Kidney (tissue), 14 donors: ENCODE results near the gene OXTR. TPM values are rescaled to one million over a fixed set of nuclear protein-coding genes. Genes with fewer than 3 reads are reported as not detected.
A peak's percentile ranks its signal among the peaks of the same experiment; 100 is the strongest.

ENCODE experiments used
- DNase-seq, 5 donors: peaks; one replicate each; pipeline ENCODE4 v3.0.0-alpha.2; 2013 to 2020
- FAIRE-seq: peaks from 2 replicates; lab custom pipeline; 2012; peaks lifted over from hg19 to GRCh38; lab: Jason Lieb, UNC
- H3K27ac ChIP-seq, 2 donors: one replicate each; pipeline ENCODE4 v1.7.0; 2013; ENCODE audit warnings: low read depth in 2 of 2, low read length in 2 of 2, inconsistent platforms in 1 of 2
- H3K27me3 ChIP-seq: one replicate; pipeline ENCODE4 v1.7.1; 2013; ENCODE audit warnings: low read length, inconsistent platforms; ENCODE audit not compliant: control insufficient read depth, insufficient read depth
- H3K36me3 ChIP-seq, 3 donors: one replicate each; pipeline versions ENCODE4 v1.7.0 to v1.7.1; 2013; ENCODE audit warnings: low read length in 3 of 3, control low read depth in 1 of 3, inconsistent platforms in 1 of 3; ENCODE audit not compliant: insufficient read depth in 3 of 3, control insufficient read depth in 2 of 3
- H3K4me1 ChIP-seq, 3 donors: one replicate each; pipeline versions ENCODE4 v1.7.0 to v1.7.1; 2013; ENCODE audit warnings: low read length in 3 of 3, inconsistent platforms in 1 of 3, low read depth in 1 of 3; ENCODE audit not compliant: control insufficient read depth in 2 of 3, insufficient read depth in 2 of 3
- H3K4me3 ChIP-seq, 3 donors: one replicate each; pipeline versions ENCODE4 v1.7.0 to v1.8.1; 2013; ENCODE audit warnings: low read length in 3 of 3, control low read depth in 1 of 3, inconsistent platforms in 1 of 3
- H3K9ac ChIP-seq, 3 donors: one replicate each; pipeline versions ENCODE4 v1.7.0 to v1.7.1; 2013; ENCODE audit warnings: low read length in 3 of 3, control low read depth in 1 of 3, inconsistent platforms in 1 of 3
- H3K9me3 ChIP-seq, 3 donors: one replicate each; pipeline versions ENCODE4 v1.7.0 to v1.7.1; 2013; ENCODE audit warnings: low read length in 3 of 3, control low read depth in 1 of 3, inconsistent platforms in 1 of 3; ENCODE audit not compliant: control insufficient read depth in 2 of 3, insufficient read depth in 1 of 3
- intact Hi-C: fragments of 100-400 bp; cut with DNase I; formaldehyde crosslinking; loops from one replicate; pipeline ENCODE4 v1.11.1; 2022
- polyA plus RNA-seq: library from polyadenylated mRNA; stranded (reverse); fragments of 350-450 nt; fragmentation: Illumina TruSeq; extraction: RNeasy Lipid Tissue Mini Kit (QIAGEN cat#74804); gene quantifications from one replicate; pipeline ENCODE4 v1.2.3, GENCODE V29; 2014; ENCODE audit warnings: low read depth, low replicate concordance; ENCODE audit not compliant: insufficient read depth
- total RNA-seq: library from RNA; stranded (reverse); fragmentation: NEBNext Ultra II Directional; extraction: Animal tissue kit (Norgen Biotek cat#: 25700); gene quantifications from one replicate; pipeline ENCODE4 v1.2.1, GENCODE V29; 2021
- TF ChIP-seq, protein P1 (sequence below): IDR thresholded peaks from 3 replicates; pipeline ENCODE4 v1.5.1; 2012; ENCODE audit warnings: mild to moderate bottlenecking, moderate library complexity, borderline replicate concordance; ENCODE audit not compliant: insufficient read depth; ENCODE audit errors: extremely low read depth
- donor health status: control.
- donor health status: control.
- donor health status: control.
- donor health status: control.
- donor health status: control.
- donor health status: DM: yes; HTN: yes; CAD: no.
- donor health status: Normal renal cell carcinoma (clear cell type).

OXTR gene
- total and polyA plus RNA-seq, 2 donors from 2014 or later: 0.39 to 1.2 TPM

DNA sequence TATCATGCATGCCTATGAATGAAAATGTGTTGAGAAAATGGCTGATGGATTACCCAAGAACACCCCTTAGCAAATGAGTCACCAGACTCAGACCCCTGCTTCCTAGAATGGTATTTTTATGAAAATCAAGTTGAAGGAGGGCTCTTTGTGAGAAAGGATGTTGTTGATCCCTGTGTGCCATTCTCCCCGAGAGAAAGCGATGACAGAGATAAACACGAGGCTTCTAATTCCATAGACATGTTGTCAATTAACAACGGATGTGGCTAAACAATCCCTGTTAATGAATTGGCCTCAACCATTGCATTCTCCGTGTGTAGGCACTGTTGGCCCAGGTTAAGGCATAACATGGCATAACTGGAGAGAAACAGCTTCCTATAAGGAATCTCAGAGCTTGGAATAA, 5.8 kb upstream of the OXTR start:
- H3K36me3 ChIP-seq: no peaks in the 10 kb centered on the region
- FAIRE-seq (no peak), DNase-seq (no peak)
- no peaks in the 10 kb centered on the region for H3K27me3 ChIP-seq
- intact Hi-C loops: no loop called here
- no peaks in the 10 kb centered on the region for H3K9me3 ChIP-seq
- no peak overlapping the region for H3K9ac ChIP-seq
- H3K27ac ChIP-seq: no peak overlapping the region
- TF ChIP-seq, protein P1, sequence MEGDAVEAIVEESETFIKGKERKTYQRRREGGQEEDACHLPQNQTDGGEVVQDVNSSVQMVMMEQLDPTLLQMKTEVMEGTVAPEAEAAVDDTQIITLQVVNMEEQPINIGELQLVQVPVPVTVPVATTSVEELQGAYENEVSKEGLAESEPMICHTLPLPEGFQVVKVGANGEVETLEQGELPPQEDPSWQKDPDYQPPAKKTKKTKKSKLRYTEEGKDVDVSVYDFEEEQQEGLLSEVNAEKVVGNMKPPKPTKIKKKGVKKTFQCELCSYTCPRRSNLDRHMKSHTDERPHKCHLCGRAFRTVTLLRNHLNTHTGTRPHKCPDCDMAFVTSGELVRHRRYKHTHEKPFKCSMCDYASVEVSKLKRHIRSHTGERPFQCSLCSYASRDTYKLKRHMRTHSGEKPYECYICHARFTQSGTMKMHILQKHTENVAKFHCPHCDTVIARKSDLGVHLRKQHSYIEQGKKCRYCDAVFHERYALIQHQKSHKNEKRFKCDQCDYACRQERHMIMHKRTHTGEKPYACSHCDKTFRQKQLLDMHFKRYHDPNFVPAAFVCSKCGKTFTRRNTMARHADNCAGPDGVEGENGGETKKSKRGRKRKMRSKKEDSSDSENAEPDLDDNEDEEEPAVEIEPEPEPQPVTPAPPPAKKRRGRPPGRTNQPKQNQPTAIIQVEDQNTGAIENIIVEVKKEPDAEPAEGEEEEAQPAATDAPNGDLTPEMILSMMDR: no peak
- H3K4me3 ChIP-seq: no peak overlapping the region
- no peaks in the 10 kb centered on the region for H3K4me1 ChIP-seq

DNA sequence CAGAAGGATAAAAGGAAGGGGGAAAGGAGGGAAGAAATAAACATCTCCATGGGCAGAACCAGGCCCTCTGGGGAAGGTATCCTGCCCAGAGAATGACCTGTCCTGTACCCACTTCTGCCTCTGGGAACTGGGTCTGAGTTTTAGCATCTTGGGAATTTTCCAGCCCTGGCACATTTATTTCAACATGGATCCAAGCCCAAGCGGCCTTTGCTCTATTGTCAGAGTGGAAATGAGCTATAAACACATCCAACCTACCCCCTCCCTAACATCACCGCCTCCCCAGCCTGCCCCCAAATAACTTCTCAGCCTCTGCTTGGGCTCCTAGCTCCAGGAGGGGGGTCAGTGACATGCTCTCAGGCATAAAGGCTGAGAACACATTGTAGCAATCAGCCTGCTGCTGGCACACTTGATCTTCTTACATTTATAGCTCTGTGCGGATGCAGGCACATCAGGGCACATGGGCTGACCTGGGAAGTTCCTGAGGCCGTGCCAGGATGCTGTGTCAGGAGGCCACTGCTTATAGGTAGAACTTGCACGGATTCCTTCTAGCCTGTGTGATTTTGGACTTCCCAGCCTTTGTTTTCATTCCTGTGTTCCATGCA, 4.6 kb upstream of the OXTR start:
- Histone ChIP-seq H3K9me3 (no peaks in the 10 kb centered on the region), H3K4me3 (no peak overlapping the region), H3K36me3 (no peaks in the 10 kb centered on the region), H3K4me1 (peaks cover 0 to 6% (median 0%) of the 10 kb centered on the region in 3 donors), H3K27me3 (peaks cover 4% of the 10 kb centered on the region), H3K27ac (no peak overlapping the region), H3K9ac (no peak overlapping the region)
- FAIRE-seq (no peak), DNase-seq (no peak)
- intact Hi-C loops: no loop called here
- TF ChIP-seq, protein P1: no peak

DNA sequence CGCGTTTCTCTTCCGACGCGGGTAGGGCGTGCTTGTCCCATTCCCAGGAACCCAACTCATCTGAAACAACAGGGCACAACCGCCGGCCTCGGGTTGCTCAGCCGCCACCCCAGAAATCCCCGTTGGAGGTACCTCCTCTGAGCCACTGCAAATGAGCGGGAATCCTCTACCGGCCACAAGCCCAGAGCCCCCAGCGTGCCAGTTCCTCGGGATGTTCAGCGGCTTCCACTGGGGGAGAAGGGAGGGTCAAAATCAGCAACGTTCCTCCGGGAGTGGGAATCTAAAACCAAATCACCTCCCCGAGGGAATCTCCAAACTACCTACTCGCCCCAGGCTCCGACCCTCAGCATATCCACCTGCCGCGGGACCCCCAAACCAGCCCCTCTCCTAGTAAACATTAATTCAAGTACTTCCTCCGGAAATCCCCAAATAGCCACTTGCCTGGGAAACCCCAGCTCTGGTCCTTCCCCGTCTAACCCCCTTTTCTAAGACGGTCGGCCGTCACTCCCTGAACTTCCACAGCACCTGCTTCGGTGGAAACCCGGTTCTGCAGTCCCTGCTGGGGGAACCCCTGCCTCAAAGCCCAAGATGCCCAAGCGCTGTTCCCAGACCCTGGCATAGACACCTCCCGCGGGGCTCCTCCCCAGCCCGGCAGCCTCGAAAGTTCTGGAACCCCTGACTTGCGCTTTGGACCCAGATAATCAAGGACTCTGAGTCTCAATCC, 887 bp downstream of the OXTR start:
- peaks cover 0 to 17% (median 0%) of the 10 kb centered on the region in 3 donors for H3K4me1 ChIP-seq
- TF ChIP-seq, protein P1: no peak
- peak overlapping the region in 1 of 3 donors; percentile 37 for H3K4me3 ChIP-seq
- peaks cover 14% of the 10 kb centered on the region for H3K27me3 ChIP-seq
- DNase-seq (peak in 3 of 5 donors; percentile 11 to 51 (median 12)), FAIRE-seq (no peak)
- H3K9me3 ChIP-seq: no peaks in the 10 kb centered on the region
- H3K27ac ChIP-seq: no peak overlapping the region
- no peak overlapping the region for H3K9ac ChIP-seq
- intact Hi-C loops: no loop called here
- H3K36me3 ChIP-seq: no peaks in the 10 kb centered on the region
